Memory B cell (primary cell): ENCODE data around the gene SERF1A.
A peak's percentile ranks its signal among the peaks of the same experiment; 100 is the strongest.
"Not testable (repeated sequence)": the region's sequence is repeated elsewhere in the genome, so short reads cannot be mapped to it uniquely, and the experiment has no call there.

Experiments
- ATAC-seq: fragments of 150-1000 bp; cut with Tn5 transposase; 2 replicates; pipeline ENCODE4 v1.10.0; 2021; ENCODE audit warnings: low read depth, mild to moderate bottlenecking, moderate library complexity
- DNase-seq, 2 donors: peaks; one replicate each; pipeline ENCODE4 v3.0.0; 2022; ENCODE audit warnings: low spot score in 2 of 2
- H3K27ac Mint-ChIP-seq: one replicate; pipeline ENCODE4 v1.8.0; 2022; ENCODE audit warnings: mild to moderate bottlenecking, moderate library complexity, mixed read lengths
- H3K27me3 Mint-ChIP-seq: one replicate; pipeline ENCODE4 v1.8.0; 2022; ENCODE audit warnings: mixed read lengths
- H3K36me3 Mint-ChIP-seq: one replicate; pipeline ENCODE4 v1.8.0; 2022; ENCODE audit warnings: mild to moderate bottlenecking, mixed read lengths
- H3K4me1 Mint-ChIP-seq: one replicate; pipeline ENCODE4 v1.8.0; 2022; ENCODE audit warnings: mixed read lengths
- H3K4me3 Mint-ChIP-seq: one replicate; pipeline ENCODE4 v1.8.0; 2022; ENCODE audit warnings: mild to moderate bottlenecking, moderate library complexity, mixed read lengths
- H3K9me3 Mint-ChIP-seq: one replicate; pipeline ENCODE4 v1.8.0; 2022; ENCODE audit warnings: mixed read lengths

Gene SERF1A

GRCh38 chr5:70900533-70901271 lies at the start of gene SERF1A:
Gene SERF1A (plus strand): TSS chr5:70900669. CDS start chr5:70900870, 201 bp downstream.
- not testable (repeated sequence) for H3K36me3 Mint-ChIP-seq, H3K27me3 Mint-ChIP-seq, DNase-seq, H3K9me3 Mint-ChIP-seq, H3K4me1 Mint-ChIP-seq, H3K27ac Mint-ChIP-seq, H3K4me3 Mint-ChIP-seq
- ATAC-seq = peak; percentile 89

GRCh38 chr5:70866778-70867177 lies 33.7 kb upstream of the SERF1A start:
- H3K9me3 Mint-ChIP-seq, H3K36me3 Mint-ChIP-seq, ATAC-seq, H3K4me3 Mint-ChIP-seq, H3K27me3 Mint-ChIP-seq, H3K27ac Mint-ChIP-seq, H3K4me1 Mint-ChIP-seq, DNase-seq: not testable (repeated sequence)

GRCh38 chr5:70870626-70871025 lies 29.8 kb upstream of the SERF1A start:
- not testable (repeated sequence) for H3K9me3 Mint-ChIP-seq, H3K27ac Mint-ChIP-seq, H3K4me1 Mint-ChIP-seq, H3K36me3 Mint-ChIP-seq, DNase-seq, ATAC-seq, H3K27me3 Mint-ChIP-seq, H3K4me3 Mint-ChIP-seq

- not testable (repeated sequence) for H3K9me3 Mint-ChIP-seq, H3K4me3 Mint-ChIP-seq, H3K27ac Mint-ChIP-seq, H3K4me1 Mint-ChIP-seq, H3K27me3 Mint-ChIP-seq, DNase-seq, ATAC-seq, H3K36me3 Mint-ChIP-seq
Measured at GRCh38 chr5:70896076-70896475, 4.4 kb upstream of the SERF1A start.

GRCh38 chr5:70901272-70901571 lies 753 bp downstream of the SERF1A start:
- not testable (repeated sequence) for DNase-seq, H3K4me3 Mint-ChIP-seq, H3K27ac Mint-ChIP-seq, H3K27me3 Mint-ChIP-seq, H3K4me1 Mint-ChIP-seq, H3K36me3 Mint-ChIP-seq, H3K9me3 Mint-ChIP-seq
- ATAC-seq = peak; percentile 25

- H3K4me3 Mint-ChIP-seq, H3K4me1 Mint-ChIP-seq, H3K27me3 Mint-ChIP-seq, H3K9me3 Mint-ChIP-seq, DNase-seq, H3K36me3 Mint-ChIP-seq, H3K27ac Mint-ChIP-seq, ATAC-seq: not testable (repeated sequence)
Measured at GRCh38 chr5:70906624-70907023, 6.2 kb downstream of the SERF1A start.

- not testable (repeated sequence) for H3K9me3 Mint-ChIP-seq, H3K27ac Mint-ChIP-seq, H3K36me3 Mint-ChIP-seq, H3K27me3 Mint-ChIP-seq, ATAC-seq, DNase-seq, H3K4me3 Mint-ChIP-seq, H3K4me1 Mint-ChIP-seq
Measured at GRCh38 chr5:70916829-70917228, 16.4 kb downstream of the SERF1A start.

- peak; percentile 43 for ATAC-seq
- H3K9me3 Mint-ChIP-seq, DNase-seq, H3K4me3 Mint-ChIP-seq, H3K27ac Mint-ChIP-seq, H3K36me3 Mint-ChIP-seq, H3K4me1 Mint-ChIP-seq, H3K27me3 Mint-ChIP-seq: not testable (repeated sequence)
Measured at GRCh38 chr5:70925211-70925562, 24.7 kb downstream of the SERF1A start.

GRCh38 chr5:70931709-70932368 lies 31.4 kb downstream of the SERF1A start:
- DNase-seq, H3K9me3 Mint-ChIP-seq, H3K27ac Mint-ChIP-seq, H3K4me3 Mint-ChIP-seq, ATAC-seq, H3K4me1 Mint-ChIP-seq, H3K36me3 Mint-ChIP-seq, H3K27me3 Mint-ChIP-seq: not testable (repeated sequence)

- H3K27me3 Mint-ChIP-seq, ATAC-seq, H3K9me3 Mint-ChIP-seq, H3K27ac Mint-ChIP-seq, H3K4me1 Mint-ChIP-seq, H3K36me3 Mint-ChIP-seq, H3K4me3 Mint-ChIP-seq, DNase-seq: not testable (repeated sequence)
Measured at GRCh38 chr5:70932560-70932959, 32.1 kb downstream of the SERF1A start.

- H3K4me1 Mint-ChIP-seq, H3K27ac Mint-ChIP-seq, H3K36me3 Mint-ChIP-seq, H3K9me3 Mint-ChIP-seq, H3K4me3 Mint-ChIP-seq, DNase-seq, ATAC-seq, H3K27me3 Mint-ChIP-seq: not testable (repeated sequence)
Measured at GRCh38 chr5:70953068-70953467, 52.6 kb downstream of the SERF1A start.
